ENCODE data around the gene SEH1L.
"Not testable (repeated sequence)": the region's sequence is repeated elsewhere in the genome, so short reads cannot be mapped to it uniquely, and the experiment has no call there.

The SEH1L gene

GRCh38 chr18:12947285-12948049 lies at the start of gene SEH1L:
TSS of gene SEH1L (plus strand) at chr18:12948011. CDS start at chr18:12948122, 111 bp downstream.
- Histone ChIP-seq H3K4me2 (ENCODE audit: low read depth, low read length, poor library complexity, severe bottlenecking) (peak within 1 kb of the TSS; percentile 96), H3K9ac (ENCODE audit: low read depth, low read length, poor library complexity, severe bottlenecking) (peak within 1 kb of the TSS; percentile 80), H3F3A (ENCODE audit: low read depth) (peaks cover 9% of the 10 kb centered on the region), H4K20me1 (ENCODE audit: insufficient read depth, low read length, poor library complexity, severe bottlenecking) (peaks cover 23% of the 10 kb centered on the region), H3K9me3 (ENCODE audit: insufficient read depth, low read depth, low read length) (no peaks in the 10 kb centered on the region), H3K79me2 (ENCODE audit: insufficient read depth, low read length) (peaks cover 45% of the 10 kb centered on the region), H3K4me1 (ENCODE audit: insufficient read depth, low read length, poor library complexity, severe bottlenecking) (peaks cover 28% of the 10 kb centered on the region), H3K4me3 (ENCODE audit: low read length, poor library complexity, severe bottlenecking) (peak within 1 kb of the TSS; percentile 91), H2AFZ (ENCODE audit: low read length) (peak within 1 kb of the TSS; percentile 94), H3K27me3 (ENCODE audit: insufficient read depth, low read length, poor library complexity, severe bottlenecking) (no peaks in the 10 kb centered on the region), H3K9me2 (replicated peaks; ENCODE audit: low read depth, low read length) (no peaks in the 10 kb centered on the region), H3K36me3 (ENCODE audit: insufficient read depth, low read length) (no peaks in the 10 kb centered on the region)
- TF ChIP-seq CTCF (conservative IDR thresholded peaks at IDR 0.05; ENCODE audit: low read length) (no peak), EZH2phosphoT487 (IDR thresholded peaks at IDR 0.05; ENCODE audit: borderline replicate concordance) (no peak)

GRCh38 chr18:12901208-12901607 lies 46.6 kb upstream of the SEH1L start:
- H3K4me2 ChIP-seq (ENCODE audit: low read depth, low read length, poor library complexity, severe bottlenecking); H3K9ac ChIP-seq (ENCODE audit: low read depth, low read length, poor library complexity, severe bottlenecking); H3K4me3 ChIP-seq (ENCODE audit: low read length, poor library complexity, severe bottlenecking); H4K20me1 ChIP-seq (ENCODE audit: insufficient read depth, low read length, poor library complexity, severe bottlenecking); H2AFZ ChIP-seq (ENCODE audit: low read length); H3F3A ChIP-seq (ENCODE audit: low read depth); H3K27me3 ChIP-seq (ENCODE audit: insufficient read depth, low read length, poor library complexity, severe bottlenecking); H3K79me2 ChIP-seq (ENCODE audit: insufficient read depth, low read length); H3K9me3 ChIP-seq (ENCODE audit: insufficient read depth, low read depth, low read length); H3K4me1 ChIP-seq (ENCODE audit: insufficient read depth, low read length, poor library complexity, severe bottlenecking); H3K9me2 ChIP-seq (replicated peaks; ENCODE audit: low read depth, low read length); H3K36me3 ChIP-seq (ENCODE audit: insufficient read depth, low read length): not testable (repeated sequence)

- Histone ChIP-seq H3K79me2 (ENCODE audit: insufficient read depth, low read length) (no peaks in the 10 kb centered on the region), H3K9me2 (replicated peaks; ENCODE audit: low read depth, low read length) (no peaks in the 10 kb centered on the region), H3K4me2 (ENCODE audit: low read depth, low read length, poor library complexity, severe bottlenecking) (no peak overlapping the region), H3K4me1 (ENCODE audit: insufficient read depth, low read length, poor library complexity, severe bottlenecking) (no peaks in the 10 kb centered on the region), H3K4me3 (ENCODE audit: low read length, poor library complexity, severe bottlenecking) (no peak overlapping the region), H3K27me3 (ENCODE audit: insufficient read depth, low read length, poor library complexity, severe bottlenecking) (no peaks in the 10 kb centered on the region), H3F3A (ENCODE audit: low read depth) (no peaks in the 10 kb centered on the region), H3K9me3 (ENCODE audit: insufficient read depth, low read depth, low read length) (no peaks in the 10 kb centered on the region), H4K20me1 (ENCODE audit: insufficient read depth, low read length, poor library complexity, severe bottlenecking) (no peaks in the 10 kb centered on the region), H3K36me3 (ENCODE audit: insufficient read depth, low read length) (no peaks in the 10 kb centered on the region), H3K9ac (ENCODE audit: low read depth, low read length, poor library complexity, severe bottlenecking) (no peak overlapping the region), H2AFZ (ENCODE audit: low read length) (peak overlapping the region; percentile 56; the same call in 1 of the 2 replicates)
- TF ChIP-seq CTCF (conservative IDR thresholded peaks at IDR 0.05; ENCODE audit: low read length) (no peak), EZH2phosphoT487 (IDR thresholded peaks at IDR 0.05; ENCODE audit: borderline replicate concordance) (no peak)
These were observed 43.7 kb upstream of the SEH1L start for GRCh38 chr18:12904012-12904516.
